ENCODE data around the gene C2CD4C.
A peak's percentile ranks its signal among the peaks of the same experiment; 100 is the strongest.

The C2CD4C gene

GRCh38 chr19:401866-402511, 7.0 kb downstream of the C2CD4C start:
- Histone ChIP-seq H3K27me3 (peaks cover 12% of the 10 kb centered on the region), H3K4me3 (ENCODE audit: low read depth, low read length) (peak overlapping the region; percentile 31), H3K4me1 (no peaks in the 10 kb centered on the region), H3K9me3 (no peaks in the 10 kb centered on the region), H3K36me3 (no peaks in the 10 kb centered on the region)
- no peak for DNase-seq
- no peak for TF ChIP-seq CTCF (IDR thresholded peaks at IDR 0.05; ENCODE audit: low read depth, low read length)

DNA sequence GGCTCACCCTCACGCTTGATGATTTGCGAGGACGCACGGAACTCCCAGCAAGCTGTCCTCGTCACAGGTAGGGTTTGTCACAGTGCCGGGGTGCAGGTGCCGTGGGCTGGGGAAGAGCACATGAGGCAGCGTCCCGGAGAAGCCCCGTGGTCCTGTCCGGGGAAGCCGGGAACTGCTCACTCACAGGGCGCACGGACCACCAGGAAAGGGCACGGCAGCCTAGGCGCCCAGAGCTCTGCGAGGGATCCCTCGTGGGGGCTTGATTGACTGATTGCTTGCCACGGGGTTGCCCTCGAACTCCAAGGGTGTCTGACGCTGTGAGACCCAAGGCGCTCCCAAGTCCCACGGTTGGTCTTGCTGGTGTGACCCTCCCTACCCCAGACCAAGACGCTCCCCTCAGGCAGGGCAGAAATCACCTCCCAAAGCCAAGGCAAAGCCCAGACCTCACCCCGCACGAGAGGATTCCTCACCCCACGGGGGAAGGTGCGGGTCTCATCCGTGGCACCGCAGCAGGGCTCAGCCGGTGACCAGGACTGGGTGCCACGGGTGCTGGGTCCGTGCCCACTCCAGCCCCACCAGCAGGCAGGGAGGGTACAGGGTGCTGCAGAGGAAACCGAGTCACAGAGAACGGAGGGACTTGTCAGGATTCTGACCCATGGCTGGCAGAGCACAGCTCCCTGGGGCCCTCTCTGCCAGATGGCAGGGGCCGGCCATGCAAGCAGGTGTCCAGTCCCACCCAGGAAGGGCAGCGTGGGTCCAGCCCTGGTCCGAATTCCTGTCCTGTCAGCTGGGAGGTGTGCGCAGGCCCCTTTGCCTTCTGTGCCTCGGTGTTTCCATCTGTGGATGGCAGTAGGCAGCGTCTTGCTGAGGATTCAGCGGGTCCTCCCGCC, 7.7 kb downstream of the C2CD4C start:
- DNase-seq = no peak
- TF ChIP-seq CTCF (IDR thresholded peaks at IDR 0.05; ENCODE audit: low read depth, low read length) = no peak
- Histone ChIP-seq H3K27me3 (peaks cover 6% of the 10 kb centered on the region), H3K4me1 (no peaks in the 10 kb centered on the region), H3K4me3 (ENCODE audit: low read depth, low read length) (no peak overlapping the region), H3K9me3 (no peaks in the 10 kb centered on the region), H3K36me3 (no peaks in the 10 kb centered on the region)

GRCh38 chr19:399370-399769, 9.6 kb downstream of the C2CD4C start:
- no peaks in the 10 kb centered on the region for H3K9me3 ChIP-seq
- DNase-seq = no peak
- no peaks in the 10 kb centered on the region for H3K27me3 ChIP-seq
- H3K4me3 ChIP-seq (ENCODE audit: low read depth, low read length) = no peak overlapping the region
- TF ChIP-seq CTCF (IDR thresholded peaks at IDR 0.05; ENCODE audit: low read depth, low read length) = no peak
- H3K36me3 ChIP-seq = no peaks in the 10 kb centered on the region
- H3K4me1 ChIP-seq = no peaks in the 10 kb centered on the region

DNA sequence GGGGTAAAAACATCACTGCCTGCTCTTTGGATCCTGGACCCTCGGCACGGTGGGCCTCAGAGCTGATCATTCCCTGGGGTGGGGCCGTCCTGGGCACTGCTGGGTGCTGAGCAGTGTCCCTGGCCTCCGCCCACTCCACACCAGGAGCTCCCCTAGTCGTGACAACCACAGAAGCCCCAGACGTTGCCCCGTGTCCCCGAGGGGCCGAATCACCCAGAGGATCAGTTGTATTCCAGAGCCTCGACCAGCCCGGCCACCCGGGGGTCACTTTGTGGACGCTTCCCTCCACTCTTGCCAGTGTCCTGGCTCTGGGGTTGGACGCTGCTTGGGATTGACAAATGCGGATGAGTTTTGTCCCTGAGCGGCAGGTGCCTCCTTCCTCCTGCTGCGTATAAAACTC, 10.2 kb downstream of the C2CD4C start:
- no peak overlapping the region for H3K4me3 ChIP-seq (ENCODE audit: low read depth, low read length)
- H3K4me1 ChIP-seq = no peaks in the 10 kb centered on the region
- no peaks in the 10 kb centered on the region for H3K27me3 ChIP-seq
- no peak for TF ChIP-seq CTCF (IDR thresholded peaks at IDR 0.05; ENCODE audit: low read depth, low read length)
- H3K9me3 ChIP-seq = no peaks in the 10 kb centered on the region
- DNase-seq = no peak
- H3K36me3 ChIP-seq = no peaks in the 10 kb centered on the region

GRCh38 chr19:397941-398706, 10.8 kb downstream of the C2CD4C start:
- Histone ChIP-seq H3K9me3 (no peaks in the 10 kb centered on the region; the same call in 1 of the 2 replicates), H3K36me3 (no peaks in the 10 kb centered on the region), H3K4me3 (ENCODE audit: low read depth, low read length) (no peak overlapping the region), H3K27me3 (no peaks in the 10 kb centered on the region), H3K4me1 (no peaks in the 10 kb centered on the region)
- TF ChIP-seq CTCF (IDR thresholded peaks at IDR 0.05; ENCODE audit: low read depth, low read length) = no peak
- DNase-seq = no peak

Data from BE2C (cell line).